B cell (primary cell): Measurements from ENCODE around the gene PAMR1. TPM values are rescaled to one million over a fixed set of nuclear protein-coding genes. Genes with fewer than 3 reads are reported as not detected.

Experiments
- ATAC-seq: fragments of 200-7000 bp; cut with Tn5 transposase; one replicate; pipeline ENCODE4 v1.10.0; 2021; ENCODE audit warnings: low read depth, mild to moderate bottlenecking, moderate number of reproducible peaks, moderate library complexity
- CTCF ChIA-PET: fragments of 350-600 bp; sonication (Branson Sonifier 250); formaldehyde crosslinking; loops from one replicate; lab custom pipeline; 2021; ENCODE audit warnings: antibody characterized with exemption, inconsistent platforms; lab: Charles Lee
- POLR2A ChIA-PET: fragments of 350-600 bp; sonication (Branson Sonifier 250); formaldehyde crosslinking; loops from one replicate; lab custom pipeline; 2021; ENCODE audit warnings: antibody characterized with exemption; lab: Charles Lee
- DNase-seq: peaks from one replicate; pipeline ENCODE4 v3.0.0; 2013
- H2AFZ ChIP-seq: 2 replicates; pipeline ENCODE4 v1.6.1; 2012; ENCODE audit warnings: mild to moderate bottlenecking, low read depth, low read length; ENCODE audit not compliant: insufficient read depth, poor library complexity, severe bottlenecking
- H3K27ac ChIP-seq, 2 donors: 1 replicate in 1 of 2; 2 replicates in 1 of 2; pipeline ENCODE4 v1.5.1; 2012 to 2013; ENCODE audit warnings: low read length in 2 of 2, mild to moderate bottlenecking in 2 of 2, moderate library complexity in 1 of 2
- H3K27me3 ChIP-seq, 4 experiments: fragments of 200-600 bp in 1 of 4; sonication (generic) in 1 of 4; replicated peaks in 1 of 4; 1 replicate in 2 of 4; 2 replicates in 2 of 4; pipeline versions ENCODE4 v1.6.1 to v1.7.0; 2013 to 2016; ENCODE audit warnings: low read length in 3 of 4, mild to moderate bottlenecking in 2 of 4, mixed read lengths in 1 of 4, moderate library complexity in 1 of 4; ENCODE audit not compliant: insufficient read depth in 4 of 4, control insufficient read depth in 3 of 4; ENCODE audit errors: control extremely low read depth in 1 of 4
- H3K36me3 ChIP-seq, 2 experiments: replicated peaks in 1 of 2; 1 replicate in 1 of 2; 2 replicates in 1 of 2; pipeline versions ENCODE4 v1.6.1 to v1.7.1; 2013; ENCODE audit warnings: low read length in 1 of 2; ENCODE audit not compliant: insufficient read depth in 2 of 2, control insufficient read depth in 1 of 2; ENCODE audit errors: control extremely low read depth in 1 of 2, extremely low read depth in 1 of 2
- H3K4me1 ChIP-seq, 2 donors: fragments of 200-600 bp in 1 of 2; sonication (generic) in 1 of 2; 1 replicate in 1 of 2; 2 replicates in 1 of 2; pipeline versions ENCODE4 v1.5.1 to v1.6.1; 2013 to 2017; ENCODE audit warnings: low read length in 2 of 2; ENCODE audit not compliant: control insufficient read depth in 2 of 2, insufficient read depth in 2 of 2
- H3K4me2 ChIP-seq: replicated peaks from 2 replicates; pipeline ENCODE3; 2012; ENCODE audit warnings: mild to moderate bottlenecking, low read depth, low read length; ENCODE audit not compliant: poor library complexity, severe bottlenecking
- H3K4me3 ChIP-seq, 5 experiments: fragments of 200-600 bp in 1 of 5; sonication (generic) in 1 of 5; 1 replicate in 3 of 5; 2 replicates in 2 of 5; pipeline versions ENCODE4 v1.5.1 to v1.7.0; 2011 to 2016; ENCODE audit warnings: low read length in 4 of 5, mild to moderate bottlenecking in 4 of 5, low read depth in 2 of 5, control low read depth in 1 of 5, moderate library complexity in 1 of 5; ENCODE audit not compliant: insufficient read depth in 1 of 5; ENCODE audit errors: control extremely low read depth in 1 of 5, extremely low read depth in 1 of 5
- H3K79me2 ChIP-seq: fragments of 200-600 bp; sonication (generic); one replicate; pipeline ENCODE4 v1.6.0; 2016; ENCODE audit warnings: low read length; ENCODE audit not compliant: control insufficient read depth, insufficient read depth
- H3K9ac ChIP-seq: fragments of 200-600 bp; sonication (generic); 2 replicates; pipeline ENCODE4 v1.6.1; 2017; ENCODE audit warnings: mild to moderate bottlenecking, low read length, moderate library complexity
- H3K9me3 ChIP-seq, 3 donors: one replicate each; pipeline versions ENCODE4 v1.6.1 to v1.7.1; 2013; ENCODE audit warnings: low read length in 2 of 3; ENCODE audit not compliant: control insufficient read depth in 2 of 3, insufficient read depth in 1 of 3; ENCODE audit errors: control extremely low read depth in 1 of 3
- H4K20me1 ChIP-seq: 2 replicates; pipeline ENCODE4 v1.6.0; 2012; ENCODE audit warnings: mild to moderate bottlenecking, low read length; ENCODE audit not compliant: insufficient read depth, control insufficient read depth, poor library complexity, severe bottlenecking
- H3K27ac Mint-ChIP-seq: one replicate; pipeline ENCODE4 v1.8.0; 2021; ENCODE audit warnings: mixed read lengths
- H3K27me3 Mint-ChIP-seq: one replicate; pipeline ENCODE4 v1.8.0; 2021; ENCODE audit warnings: mixed read lengths
- H3K4me1 Mint-ChIP-seq: one replicate; pipeline ENCODE4 v1.8.0; 2021; ENCODE audit warnings: mixed read lengths
- H3K4me3 Mint-ChIP-seq: one replicate; pipeline ENCODE4 v1.8.0; 2021; ENCODE audit warnings: mixed read lengths
- H3K9me3 Mint-ChIP-seq: one replicate; pipeline ENCODE4 v1.8.0; 2022; ENCODE audit warnings: mixed read lengths; ENCODE audit not compliant: insufficient read depth
- CTCF ChIP-seq: fragments of 200-600 bp; IDR thresholded peaks from one replicate; pipeline ENCODE4 v1.8.0; 2022; ENCODE audit warnings: antibody characterized with exemption, mild to moderate bottlenecking
- EZH2 ChIP-seq: IDR thresholded peaks from 2 replicates; pipeline ENCODE4 v1.6.1; 2012; ENCODE audit warnings: borderline replicate concordance, low read depth, mild to moderate bottlenecking, moderate library complexity, low read length; ENCODE audit not compliant: insufficient read depth, poor library complexity, severe bottlenecking
- WGBS: methylation state at CpG from one replicate; pipeline ENCODE4 v1.1.5; 2013; ENCODE audit warnings: missing lambda C conversion rate; ENCODE audit not compliant: insufficient coverage; 5-methylcytosine and 5-hydroxymethylcytosine counted together
- intact Hi-C: fragments of 100-400 bp; cut with micrococcal nuclease; formaldehyde crosslinking; loops from one replicate; pipeline ENCODE4 v1.10.0; 2022
- polyA plus RNA-seq: library from polyadenylated mRNA; depleted of rRNA; stranded (reverse); fragments of >200 nt; gene quantifications from 2 replicates; pipeline ENCODE4 v1.2.3, GENCODE V29; 2012
- total RNA-seq, 2 donors: library from RNA; stranded (reverse); fragments of 120-200 nt in 1 of 2; gene quantifications; 1 replicate in 1 of 2; 2 replicates in 1 of 2; pipeline versions ENCODE4 v1.2.3 to v1.2.4, GENCODE V29; 2013 to 2022

Gene PAMR1
- total and polyA plus RNA-seq, 2 donors (not counting 1 experiment from before 2014, with no cell fraction given), result not detected

GRCh38 chr11:35412285-35412684, 113.1 kb downstream of the PAMR1 start:
- no peak overlapping the region for H3K9ac ChIP-seq
- H3K27ac Mint-ChIP-seq, result no peak overlapping the region
- ChIA-PET POLR2A (no interaction called here), CTCF (interaction anchor here (0.7 to 1.6 kb wide), 5 partner anchors 18 to 826 kb away, joined by 3 to 4 read pairs (median 3); no protein-coding TSS in a partner anchor)
- H3K27ac ChIP-seq, result no peak overlapping the region
- TF ChIP-seq CTCF (peak; percentile 43), EZH2 (no peak)
- H3K9me3 ChIP-seq, result no peaks in the 10 kb centered on the region
- no peak overlapping the region for H3K4me2 ChIP-seq
- no peak overlapping the region for H3K4me3 ChIP-seq
- H3K27me3 Mint-ChIP-seq, result peaks cover 48% of the 10 kb centered on the region
- intact Hi-C loops, result loop anchor here (5.0 kb wide), 1 partner anchor 485 kb away; no protein-coding TSS in a partner anchor
- no peaks in the 10 kb centered on the region for H3K79me2 ChIP-seq
- peak; percentile 13 for DNase-seq
- H4K20me1 ChIP-seq, result no peaks in the 10 kb centered on the region
- H3K36me3 ChIP-seq, result no peaks in the 10 kb centered on the region
- 89% methylated on average over 2 of the region's 2 CpGs for WGBS
- H2AFZ ChIP-seq, result no peak overlapping the region
- H3K9me3 Mint-ChIP-seq, result no peaks in the 10 kb centered on the region
- peaks cover 0 to 19% (median 5%) of the 10 kb centered on the region in 4 experiments for H3K27me3 ChIP-seq
- no peaks in the 10 kb centered on the region for H3K4me1 Mint-ChIP-seq
- no peaks in the 10 kb centered on the region for H3K4me1 ChIP-seq
- H3K4me3 Mint-ChIP-seq, result no peak overlapping the region
- ATAC-seq, result no peak

GRCh38 chr11:35407041-35407440, 118.4 kb downstream of the PAMR1 start:
- Histone ChIP-seq H3K27ac (no peak overlapping the region), H2AFZ (no peak overlapping the region), H3K27me3 (peaks cover 0 to 10% (median 4%) of the 10 kb centered on the region in 4 experiments), H3K4me1 (no peaks in the 10 kb centered on the region), H3K79me2 (no peaks in the 10 kb centered on the region), H3K9me3 (no peaks in the 10 kb centered on the region), H3K36me3 (no peaks in the 10 kb centered on the region), H3K9ac (no peak overlapping the region), H3K4me2 (no peak overlapping the region), H4K20me1 (no peaks in the 10 kb centered on the region), H3K4me3 (no peak overlapping the region)
- H3K9me3 Mint-ChIP-seq, result no peaks in the 10 kb centered on the region
- WGBS, result 95% methylated on average over 1 of the region's 1 CpG
- H3K27me3 Mint-ChIP-seq, result peaks cover 9% of the 10 kb centered on the region
- no peak for DNase-seq
- ATAC-seq, result no peak
- no peak overlapping the region for H3K27ac Mint-ChIP-seq
- CTCF ChIA-PET, result interaction anchor here (1.3 kb wide), 1 partner anchor 12 kb away, joined by 4 read pairs; no protein-coding TSS in a partner anchor
- POLR2A ChIA-PET, result no interaction called here
- TF ChIP-seq EZH2, result no peak
- TF ChIP-seq CTCF, result no peak
- H3K4me3 Mint-ChIP-seq, result no peak overlapping the region
- intact Hi-C loops, result no loop called here
- H3K4me1 Mint-ChIP-seq, result no peaks in the 10 kb centered on the region
